ENCODE data around the gene DBNL.

DBNL gene

DNA sequence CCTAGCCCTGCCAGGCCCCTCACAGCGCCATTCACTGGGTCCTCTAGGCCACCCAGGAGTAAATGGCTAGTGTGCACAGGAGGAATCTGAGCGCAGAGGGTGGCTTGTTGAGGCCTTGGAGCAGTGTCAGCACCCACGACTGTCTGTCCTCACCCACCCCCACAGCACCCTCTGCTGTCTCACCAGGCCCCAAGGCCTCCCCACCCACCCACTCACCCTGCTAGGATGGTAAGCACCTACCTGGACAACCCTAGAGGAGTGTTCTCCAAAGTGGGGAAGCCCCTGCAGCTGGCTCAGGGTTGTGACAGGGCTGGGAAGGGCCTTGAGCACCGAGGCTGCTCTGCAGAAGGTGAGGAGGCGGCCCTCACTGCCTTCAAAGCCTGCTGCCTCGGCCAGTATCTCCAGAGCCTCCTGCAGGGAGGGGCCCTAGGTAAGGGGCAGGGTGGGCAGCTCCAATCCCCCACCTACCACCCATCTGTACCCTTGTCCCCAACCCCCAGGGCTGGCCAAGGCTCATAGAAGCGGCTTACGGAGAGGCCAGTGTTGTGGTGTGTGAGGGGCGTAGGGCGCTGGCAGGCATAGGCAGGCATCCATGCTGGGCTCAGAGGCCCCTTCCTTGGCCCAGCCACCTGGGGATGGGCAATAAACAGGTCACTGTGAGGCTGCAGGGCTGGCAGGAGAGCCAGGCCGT lies 35.0 kb downstream of the DBNL start:
- no peak for DNase-seq

DNA sequence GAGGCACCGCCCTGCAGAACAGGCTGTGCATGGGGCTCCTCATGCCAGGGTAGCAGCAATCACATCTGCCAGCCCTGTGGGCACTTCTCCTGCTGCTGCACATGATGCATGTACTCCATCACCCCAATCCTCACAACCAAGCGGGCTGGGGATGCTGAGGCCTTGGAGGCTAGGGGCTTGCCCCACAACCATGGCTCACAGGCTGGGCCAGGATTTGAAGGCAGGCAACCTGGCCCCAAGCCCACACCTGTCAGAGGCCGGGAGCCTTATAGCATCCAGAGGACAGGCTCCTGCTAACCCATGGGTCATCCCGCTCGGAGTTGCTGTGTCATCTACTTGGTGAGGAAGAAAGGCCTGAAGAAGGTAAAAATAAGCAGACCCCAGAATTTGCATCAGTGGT lies 35.6 kb downstream of the DBNL start:
- no peak for DNase-seq

DNA sequence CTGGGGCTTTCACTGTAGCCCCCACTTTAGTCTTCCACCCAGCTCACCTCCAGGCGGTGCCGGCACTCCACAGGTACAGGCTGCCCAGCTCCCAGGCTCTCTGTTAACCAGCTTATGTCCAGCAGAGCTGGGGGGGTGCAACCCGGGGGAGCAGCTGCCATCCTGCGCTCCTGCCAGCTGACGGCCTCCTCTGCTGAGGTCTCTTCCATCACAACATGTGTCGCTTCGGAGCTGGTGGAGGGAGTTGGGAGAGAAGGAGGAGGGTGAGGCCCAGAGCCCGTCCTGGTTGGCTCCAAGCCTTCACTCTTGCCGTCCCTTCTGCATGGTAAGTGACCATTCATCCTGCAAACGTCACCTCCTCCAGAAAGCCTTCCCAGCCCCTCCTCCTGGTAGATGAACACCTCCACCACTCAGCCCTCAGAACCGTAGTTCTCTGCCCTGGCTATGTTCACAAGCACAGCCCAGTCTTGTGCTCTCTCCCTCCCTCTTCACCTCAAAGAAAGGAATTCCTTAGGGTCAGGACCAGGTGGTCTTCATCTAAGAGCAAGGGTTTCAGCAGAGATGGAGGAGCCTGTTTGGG lies 36.3 kb downstream of the DBNL start:
- DNase-seq: no peak

DNA sequence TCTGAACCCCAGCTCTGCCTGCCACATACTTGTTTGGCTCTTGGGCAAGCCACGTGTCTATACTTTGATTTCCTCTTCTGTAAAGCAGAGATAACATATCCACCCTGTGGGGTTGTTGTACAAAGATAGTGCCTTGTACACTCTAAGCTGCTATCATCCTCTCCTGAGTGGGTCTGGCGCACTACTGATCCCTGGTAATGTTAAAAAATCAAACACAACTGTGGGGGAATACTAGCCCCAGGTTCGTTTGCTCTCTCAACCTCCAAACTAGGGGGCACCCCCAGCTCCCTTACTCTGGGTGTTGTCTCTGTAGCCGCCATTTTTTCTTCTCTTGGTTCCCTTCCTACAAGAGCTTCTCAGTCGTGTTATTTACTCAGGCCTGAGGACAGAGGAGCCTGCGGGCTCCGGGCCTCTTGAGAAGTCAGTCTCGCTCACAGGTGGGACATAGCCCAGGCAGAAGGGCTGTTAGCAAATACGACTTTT lies 36.8 kb downstream of the DBNL start:
- DNase-seq: no peak

DNA sequence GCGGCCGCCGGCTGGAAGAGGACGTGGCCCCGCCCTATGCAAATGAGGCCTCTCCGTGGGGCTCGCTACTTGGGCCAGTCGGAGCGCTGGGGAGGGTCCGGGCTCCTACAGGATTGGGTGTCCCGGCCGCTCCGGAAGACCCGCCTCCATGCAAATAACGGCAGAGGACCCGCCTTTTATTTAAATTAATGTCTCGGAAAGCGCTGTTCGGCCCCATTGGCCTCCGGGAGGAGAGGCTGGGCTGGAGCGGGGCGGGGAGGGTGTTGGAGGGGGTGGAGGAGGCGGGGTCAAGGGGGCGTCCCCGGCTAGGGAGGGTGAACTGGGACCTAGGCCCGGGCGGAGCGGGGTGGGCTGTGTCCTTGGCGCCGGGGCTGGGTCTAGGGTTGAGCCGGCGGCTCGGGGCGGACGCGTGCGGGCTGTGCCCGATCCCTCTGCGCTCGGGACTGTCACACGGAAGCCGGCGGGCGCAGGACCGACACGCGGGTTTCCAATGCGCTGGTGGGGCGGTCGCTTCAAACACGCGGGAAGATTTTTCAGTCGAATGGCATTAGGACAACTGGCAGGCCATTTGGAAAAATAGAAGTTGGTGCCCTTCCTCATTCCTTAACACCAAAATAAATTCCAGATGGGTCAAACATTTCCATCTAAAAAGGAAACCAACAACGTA lies 38.2 kb downstream of the DBNL start:
- peak; percentile 99 for DNase-seq

DNA sequence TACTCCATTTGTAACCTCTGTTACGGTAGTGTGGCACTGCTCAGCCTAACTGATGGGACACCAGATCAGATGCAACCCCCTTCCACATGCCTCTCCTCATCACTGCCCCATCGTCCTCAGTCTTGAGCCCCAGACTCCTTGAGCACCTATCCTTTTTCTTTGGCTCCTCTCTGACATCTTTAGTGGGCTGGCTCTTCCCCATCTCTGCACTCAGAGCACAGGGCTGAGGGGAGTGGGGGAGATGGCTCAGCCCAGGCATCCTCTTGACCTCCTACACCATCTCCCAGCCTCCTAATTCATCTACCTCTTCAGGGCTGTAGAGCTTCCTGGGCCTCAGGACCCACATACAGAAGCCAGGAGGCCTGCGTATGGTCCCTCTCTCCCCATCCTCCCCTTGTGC lies 39.3 kb downstream of the DBNL start:
- DNase-seq: no peak

DNA sequence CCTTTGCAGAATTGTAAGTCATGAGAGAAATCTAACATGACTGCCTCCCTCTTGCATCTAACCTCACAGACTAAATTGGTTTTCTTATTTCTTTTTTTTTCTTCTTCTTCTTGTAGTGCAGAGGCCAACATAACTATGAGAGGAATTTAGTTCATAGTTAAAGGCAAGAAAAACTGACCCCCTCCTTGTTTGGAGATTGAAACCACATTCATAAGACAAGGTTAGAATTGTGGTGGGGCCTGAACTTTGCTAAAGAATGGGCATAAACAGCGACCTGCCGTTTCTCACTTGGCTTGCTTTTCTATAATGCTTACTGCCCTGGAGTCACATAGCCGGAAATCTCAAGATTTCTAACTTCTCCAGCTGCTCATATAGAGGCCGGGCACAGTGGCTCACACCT lies 40.2 kb downstream of the DBNL start:
- no peak for DNase-seq

DNA sequence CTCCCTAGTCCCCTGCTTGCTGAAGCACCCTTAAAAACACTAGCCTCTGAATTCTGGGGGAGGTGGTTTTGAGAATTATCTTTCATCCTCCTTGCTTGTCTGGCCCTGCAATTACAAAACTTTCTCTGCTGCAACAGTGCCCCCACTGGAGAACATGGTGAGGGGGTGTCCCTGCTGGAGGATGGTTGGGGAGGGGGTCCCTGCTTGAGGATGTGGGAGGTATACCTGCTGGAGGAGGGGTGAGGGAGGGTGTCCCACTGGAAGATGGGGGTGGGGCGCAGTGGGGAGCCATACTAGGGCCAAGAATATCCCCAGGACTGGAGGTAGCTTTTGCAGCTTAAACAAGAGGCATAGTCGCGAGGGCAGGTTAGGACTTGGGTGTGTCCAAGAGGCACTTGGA lies 41.0 kb downstream of the DBNL start:
- no peak for DNase-seq

DNA sequence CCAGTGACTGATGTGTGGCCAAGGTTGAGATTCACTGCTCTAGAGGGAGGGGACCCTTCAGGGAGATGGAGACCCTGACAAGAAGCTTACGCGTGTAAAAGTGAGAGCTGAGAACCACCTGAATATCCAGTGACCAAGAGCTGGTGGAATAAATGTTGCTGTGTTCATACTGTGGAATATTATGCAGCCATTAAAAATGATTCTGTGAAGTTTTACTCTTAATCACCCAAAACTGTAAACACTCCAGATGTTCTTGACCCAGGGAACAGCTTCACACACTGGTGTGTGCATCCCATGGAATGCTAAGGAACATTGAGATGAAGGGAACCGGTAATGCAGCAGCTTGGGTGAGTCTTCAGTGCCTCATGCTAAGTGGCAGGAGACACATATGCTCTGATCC lies 42.1 kb downstream of the DBNL start:
- no peak for DNase-seq

DNA sequence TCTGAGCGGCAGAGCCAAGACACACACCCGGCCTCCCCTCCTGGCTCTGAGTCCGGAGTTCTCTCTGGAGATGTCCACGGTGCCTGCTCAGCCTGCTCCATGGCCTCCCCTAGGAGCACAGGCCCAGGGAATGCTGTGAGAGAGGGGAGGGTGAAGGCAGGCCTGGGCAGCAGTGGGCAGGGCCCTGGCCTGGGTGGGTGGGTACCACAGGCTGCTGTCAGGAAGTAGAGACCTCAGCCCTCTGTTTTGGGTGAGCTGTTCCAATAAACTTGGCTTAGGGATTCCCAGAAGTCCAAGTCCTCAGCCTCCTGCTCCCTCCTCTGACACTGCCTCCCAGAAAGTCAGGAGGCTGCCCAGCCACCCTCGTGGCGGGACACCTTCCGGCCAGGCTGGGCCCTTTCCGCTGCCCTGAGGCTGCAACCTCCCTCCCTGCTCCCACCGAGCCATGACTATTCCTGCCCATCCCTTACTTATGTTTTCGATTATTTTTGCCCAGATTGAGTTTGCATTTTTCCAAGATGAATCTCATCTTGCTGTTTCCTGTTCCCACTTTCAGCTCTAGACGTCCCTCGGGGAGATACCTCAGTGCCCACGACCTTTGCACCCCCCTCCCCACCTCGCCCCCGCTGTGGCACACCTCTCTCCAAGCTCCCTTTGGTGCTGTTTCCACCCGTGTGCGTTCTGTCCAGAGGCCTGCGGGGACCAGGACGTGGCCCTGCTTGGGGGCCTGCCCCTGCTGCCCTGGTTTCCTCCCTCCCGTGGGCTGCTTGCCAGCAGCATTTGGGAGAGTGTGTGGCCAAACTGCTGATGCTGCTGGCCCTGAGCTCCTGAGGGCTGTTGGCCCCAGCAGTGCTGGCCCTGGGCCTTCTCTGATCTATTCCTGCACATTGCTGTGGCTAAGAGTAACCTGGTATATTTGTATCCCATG lies 43.7 kb downstream of the DBNL start:
- no peak for DNase-seq

DNA sequence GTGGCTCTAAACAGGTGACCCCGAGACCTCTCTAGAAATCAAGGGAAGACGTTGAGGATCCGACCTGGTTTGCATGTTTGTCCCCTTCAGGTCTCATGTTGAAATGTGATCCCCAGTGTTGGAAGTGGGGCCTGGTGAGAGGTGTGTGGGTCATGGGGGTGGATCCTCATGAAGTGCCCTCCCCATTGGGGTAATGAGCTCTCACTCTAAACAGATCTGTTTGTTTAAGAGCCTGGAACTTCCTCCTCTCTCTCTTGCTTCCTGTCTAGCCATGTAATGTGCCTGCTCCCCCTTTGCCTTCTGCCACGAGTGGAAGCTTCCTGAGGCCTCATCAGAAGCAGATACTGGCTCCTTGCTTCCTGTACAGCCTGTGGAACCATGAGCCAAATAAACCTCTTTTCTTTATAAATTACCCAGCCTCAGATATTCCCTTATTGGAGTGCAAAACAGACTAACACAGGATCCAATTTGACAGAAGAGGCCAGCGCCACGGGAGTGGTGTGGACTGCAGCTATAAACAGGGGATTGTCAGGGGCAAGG lies 48.7 kb downstream of the DBNL start:
- DNase-seq: no peak

DNA sequence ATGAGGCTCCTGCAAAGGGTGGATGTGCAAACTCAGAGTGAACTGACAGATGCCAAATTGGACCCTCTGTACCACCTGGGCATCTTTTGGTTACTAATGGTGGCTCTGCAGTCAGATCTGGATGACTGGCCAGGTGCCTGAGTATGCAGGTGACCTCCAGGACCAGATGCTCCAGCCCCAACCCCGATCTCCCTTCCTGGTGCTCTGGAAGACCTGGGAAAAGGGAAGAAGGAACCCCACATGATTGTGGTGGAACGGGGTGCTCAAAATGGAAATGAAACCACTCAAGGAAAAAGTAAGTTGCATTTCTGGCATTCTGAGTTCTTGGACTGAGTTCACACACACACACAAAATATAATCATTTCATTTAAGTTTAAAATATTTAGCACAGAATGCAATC lies 49.9 kb downstream of the DBNL start:
- DNase-seq: no peak

DNA sequence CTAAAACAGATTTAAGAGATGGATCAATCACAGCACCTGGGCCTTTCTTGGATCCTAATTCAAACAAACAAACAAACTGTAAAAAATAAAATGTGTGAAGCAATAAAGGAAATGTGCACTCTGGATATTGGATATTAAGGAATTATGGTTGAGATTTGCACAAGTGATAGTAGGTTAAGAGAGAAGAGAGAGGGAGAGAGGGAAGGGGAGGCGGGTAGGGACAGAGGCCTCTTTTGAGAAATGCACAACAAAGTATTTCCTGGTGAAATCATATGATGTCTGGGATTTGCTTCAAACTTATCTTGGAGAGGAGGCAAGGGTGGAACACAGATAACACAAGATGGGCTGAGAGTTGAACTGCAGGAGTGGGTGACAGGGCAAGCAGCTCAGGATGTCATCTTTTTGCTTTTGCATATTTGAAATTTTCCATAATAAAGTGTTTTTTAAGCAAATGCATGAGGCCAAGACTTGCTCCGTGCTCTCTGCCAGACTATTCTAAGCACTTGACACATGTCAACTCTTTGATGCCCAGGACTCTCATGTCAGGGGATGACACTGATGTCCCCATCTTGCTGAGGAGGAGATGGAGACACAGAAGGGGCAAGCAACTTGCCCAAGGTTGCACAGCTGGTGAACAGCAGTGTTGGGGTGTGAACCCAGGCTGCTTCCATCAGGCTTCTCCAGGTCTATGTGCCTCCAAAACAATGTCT lies 50.5 kb downstream of the DBNL start:
- no peak for DNase-seq

DNA sequence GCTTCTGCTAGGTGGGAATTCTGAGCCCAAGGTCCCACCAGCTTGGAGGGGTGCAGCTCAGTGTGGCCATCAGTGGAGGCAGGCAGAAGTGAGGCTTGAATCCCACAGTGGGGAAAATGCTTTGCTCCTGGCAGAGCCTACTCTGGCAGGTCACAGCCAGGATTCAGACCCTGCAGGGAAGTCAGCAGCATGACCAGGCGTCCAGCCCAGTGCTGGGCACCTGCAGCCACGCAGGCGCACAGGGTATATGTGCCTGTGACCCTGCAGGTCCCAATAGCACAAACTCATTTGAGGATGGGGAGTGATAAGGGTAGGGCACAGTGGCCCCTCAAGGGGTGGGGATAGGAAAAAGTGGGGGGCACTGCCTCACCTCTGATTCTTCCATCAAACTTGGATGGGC lies 51.3 kb downstream of the DBNL start:
- DNase-seq: no peak

DNA sequence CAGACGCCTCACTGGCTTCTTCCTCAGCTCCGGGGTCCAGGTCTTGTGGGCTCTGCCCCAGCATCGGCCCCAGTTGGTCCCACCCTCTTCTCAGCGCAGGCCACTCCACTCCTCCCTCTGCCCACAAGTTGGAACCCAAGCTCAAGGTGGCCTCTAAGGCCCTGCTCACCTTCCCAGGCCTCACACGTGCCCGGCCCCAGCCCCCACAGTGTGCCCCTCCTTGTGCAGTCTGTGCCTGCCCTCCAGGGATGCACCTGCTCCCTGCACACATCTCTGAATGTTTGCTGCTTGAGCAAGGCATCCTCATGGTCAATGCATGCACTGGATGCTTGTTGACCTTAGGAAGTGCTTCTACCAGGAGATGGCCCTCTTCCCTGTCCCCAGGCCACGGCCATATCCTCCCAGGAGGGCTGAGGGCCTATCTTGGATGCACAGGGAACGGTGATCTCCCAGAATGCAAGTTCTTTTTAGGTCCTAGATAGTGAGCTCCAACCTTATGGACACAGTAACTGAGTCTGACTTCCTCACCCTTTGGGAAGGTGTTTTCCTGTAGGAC lies 51.9 kb downstream of the DBNL start:
- no peak for DNase-seq

DNA sequence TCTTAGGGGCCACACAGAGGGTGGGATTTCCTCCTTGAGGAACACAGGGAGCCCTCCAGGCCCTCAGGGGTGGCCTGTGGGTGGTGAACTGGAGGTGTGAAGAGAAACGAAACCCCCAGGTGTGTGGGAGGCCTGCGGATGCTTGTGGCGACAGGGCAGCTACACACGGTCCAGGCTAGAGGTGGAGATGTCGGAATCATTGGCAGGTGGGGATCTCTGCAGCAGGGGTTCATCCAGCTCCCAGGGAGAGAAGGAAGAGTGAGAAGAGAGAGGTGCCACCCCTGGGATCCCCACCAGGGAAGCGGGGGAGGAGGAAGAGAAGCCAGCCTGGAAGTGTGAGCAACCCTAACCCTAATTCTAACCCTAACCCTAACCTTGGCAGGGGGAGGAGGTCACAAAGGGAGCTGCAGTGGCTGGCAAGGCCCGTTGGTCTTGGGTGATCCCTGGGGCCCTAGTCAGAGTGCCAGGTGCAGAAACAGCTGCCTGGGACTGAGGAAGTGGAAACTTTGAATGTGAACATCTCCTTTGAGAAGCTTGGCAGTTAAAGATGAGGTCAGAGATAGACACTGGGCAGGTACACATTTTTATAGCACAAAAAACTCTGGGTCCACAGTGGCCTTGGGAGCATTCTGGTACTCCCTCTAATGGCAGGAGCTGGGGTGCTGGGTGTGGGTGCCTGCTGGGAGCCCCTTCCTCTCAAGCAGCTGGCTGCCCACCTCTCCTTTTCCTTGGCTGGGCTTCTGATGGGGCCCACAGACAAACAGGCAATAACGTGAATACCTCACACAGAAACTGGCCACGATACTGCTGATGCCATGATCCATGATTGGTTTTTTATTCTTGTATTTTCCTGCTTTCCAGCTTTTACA lies 52.8 kb downstream of the DBNL start:
- DNase-seq: no peak

DNA sequence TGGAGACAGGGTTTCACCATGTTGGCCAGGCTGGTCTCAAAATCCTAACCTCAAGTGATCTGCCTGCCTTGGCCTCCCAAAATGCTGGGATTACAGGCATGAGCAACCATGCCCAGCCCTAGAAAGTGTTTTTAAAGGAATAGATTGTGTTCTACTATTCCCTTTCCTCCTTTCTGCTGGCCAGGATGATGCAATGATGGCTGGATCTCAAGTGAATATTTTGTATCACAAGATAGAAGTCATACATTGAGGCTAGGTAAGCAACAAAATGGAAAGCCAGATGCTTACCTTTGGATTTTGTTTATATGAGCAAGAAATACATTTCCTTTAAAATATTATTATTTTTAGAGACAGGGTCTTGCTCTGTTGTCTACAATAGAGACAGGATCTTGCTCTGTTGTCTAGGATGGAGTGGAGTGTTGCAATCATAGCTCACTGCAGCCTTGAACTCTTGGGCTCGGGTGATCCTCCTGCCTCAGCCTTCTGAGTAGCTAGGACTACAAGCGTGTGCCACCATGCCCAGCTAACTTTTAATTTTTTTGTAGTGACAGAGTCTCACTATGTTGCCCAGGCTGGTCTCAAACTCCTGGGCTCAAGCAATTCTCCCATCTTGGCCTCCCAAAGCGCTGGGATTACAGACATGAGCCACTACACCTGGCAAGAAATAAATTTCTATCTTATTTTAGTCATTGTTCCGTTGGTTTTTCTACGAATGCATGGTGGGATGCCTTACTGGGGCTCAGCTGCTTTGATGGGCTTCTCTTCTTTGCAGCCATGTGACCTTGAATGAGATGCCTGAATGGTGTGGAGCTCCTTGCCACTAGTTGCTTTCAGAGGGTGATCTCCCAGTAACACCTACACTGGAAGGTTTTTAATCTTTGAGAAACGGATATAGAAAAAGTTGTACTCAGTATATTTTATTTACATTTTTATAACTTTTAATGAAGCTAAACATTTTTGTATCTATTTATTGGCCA lies 53.9 kb downstream of the DBNL start:
- no peak for DNase-seq

DNA sequence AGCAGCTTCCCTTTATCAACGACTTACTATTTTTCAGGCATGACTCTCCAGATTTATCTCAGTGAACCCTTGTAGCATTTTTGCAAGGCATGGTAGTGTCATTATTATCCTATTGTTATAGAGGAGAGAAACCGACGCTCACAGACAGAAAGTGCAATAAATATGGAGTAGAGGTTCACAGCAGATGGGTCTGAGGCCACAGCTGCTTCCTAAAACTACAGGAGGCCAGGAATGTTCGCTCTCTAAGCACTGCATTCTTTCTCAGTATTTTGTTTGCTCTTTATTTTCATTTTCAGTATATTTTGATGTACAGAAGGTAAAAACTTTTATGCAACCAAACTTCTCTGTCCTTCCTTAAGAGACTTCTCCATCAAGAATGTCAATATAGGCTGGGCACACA lies 55.2 kb downstream of the DBNL start:
- DNase-seq: no peak

DNA sequence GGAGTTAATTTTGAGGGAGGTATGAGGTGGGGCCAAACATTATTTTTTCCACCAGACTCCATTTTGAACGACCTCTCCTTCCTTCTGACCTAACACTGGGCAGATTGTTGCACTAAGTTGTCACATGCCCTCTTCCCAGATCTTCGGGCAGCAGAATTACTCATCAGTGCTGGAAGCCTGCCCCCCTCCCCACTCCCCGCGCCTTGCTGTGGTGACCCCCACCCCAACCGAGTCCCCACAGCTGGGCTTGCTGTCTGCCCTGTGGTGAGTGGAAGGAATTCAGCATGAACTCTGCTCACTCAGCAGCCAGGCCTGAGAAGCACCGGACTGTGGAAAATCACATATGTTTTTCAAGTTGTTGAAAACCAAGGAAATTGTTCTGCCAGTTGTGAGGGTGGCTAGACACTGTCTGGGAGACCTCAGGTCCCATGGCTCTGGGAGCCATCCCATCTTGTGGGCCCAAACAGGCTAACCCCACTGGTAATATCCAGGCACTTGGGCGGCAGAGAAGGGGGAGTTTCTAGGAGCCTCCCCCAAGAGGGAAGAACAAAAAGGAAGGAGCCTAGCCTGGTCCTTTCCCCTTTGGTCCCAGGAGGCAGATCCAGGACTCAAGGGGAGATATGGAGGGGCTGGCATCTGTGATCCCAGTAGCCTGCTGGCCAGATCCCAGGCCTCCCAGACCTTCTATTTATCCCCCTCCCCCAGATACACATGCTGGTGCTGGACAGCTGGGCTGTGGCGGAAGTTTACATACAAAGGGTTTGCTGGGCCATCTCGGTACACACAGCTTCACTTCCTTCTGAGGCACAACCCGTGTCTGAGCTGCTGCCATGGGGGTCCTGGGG lies 56.2 kb downstream of the DBNL start:
- DNase-seq: no peak

All from NCI-H774 (cell line).